Tibial artery (tissue), 4 donors: Measurements from ENCODE around the gene IL1RL1.

Experiments used
- DNase-seq, 2 donors: peaks; one replicate each; pipeline ENCODE4 v3.0.0-alpha.2; 2019
- H3K27ac ChIP-seq, 2 donors: fragments of 200-600 bp; sonication (generic) in 1 of 2; 1 replicate in 1 of 2; 2 replicates in 1 of 2; pipeline ENCODE4 v1.5.1; 2018 to 2019; ENCODE audit warnings: mild to moderate bottlenecking in 1 of 2
- H3K27me3 ChIP-seq, 2 donors: fragments of 200-600 bp; sonication (generic) in 1 of 2; one replicate each; pipeline versions ENCODE4 v1.5.1 to v1.6.0; 2016 to 2019
- H3K36me3 ChIP-seq, 3 donors: fragments of 200-600 bp; sonication (generic) in 2 of 3; one replicate each; pipeline ENCODE4 v1.5.1; 2016 to 2019; ENCODE audit warnings: mild to moderate bottlenecking in 2 of 3
- H3K4me1 ChIP-seq, 4 donors: fragments of 200-600 bp; sonication (generic) in 2 of 4; 1 replicate in 3 of 4; 2 replicates in 1 of 4; pipeline ENCODE4 v1.5.1; 2016 to 2019
- H3K4me3 ChIP-seq, 2 donors: fragments of 200-600 bp; sonication (generic) in 1 of 2; 1 replicate in 1 of 2; 2 replicates in 1 of 2; pipeline ENCODE4 v1.5.1; 2018 to 2019; ENCODE audit warnings: mild to moderate bottlenecking in 2 of 2
- H3K9me3 ChIP-seq, 3 donors: fragments of 200-600 bp; sonication (generic) in 1 of 3; one replicate each; pipeline ENCODE4 v1.5.1; 2016 to 2019
- CTCF ChIP-seq, 2 experiments: fragments of 200-600 bp in 1 of 2; fragments of 450-650 bp in 1 of 2; IDR thresholded peaks; one replicate each; pipeline ENCODE4 v1.5.1; 2017 to 2019; ENCODE audit warnings: antibody characterized with exemption in 2 of 2, mild to moderate bottlenecking in 1 of 2, moderate library complexity in 1 of 2
- intact Hi-C: fragments of 100-400 bp; cut with DNase I; formaldehyde crosslinking; loops from one replicate; pipeline ENCODE4 v1.15.0; 2023; ENCODE audit warnings: low total_unique reads

Gene IL1RL1

DNA sequence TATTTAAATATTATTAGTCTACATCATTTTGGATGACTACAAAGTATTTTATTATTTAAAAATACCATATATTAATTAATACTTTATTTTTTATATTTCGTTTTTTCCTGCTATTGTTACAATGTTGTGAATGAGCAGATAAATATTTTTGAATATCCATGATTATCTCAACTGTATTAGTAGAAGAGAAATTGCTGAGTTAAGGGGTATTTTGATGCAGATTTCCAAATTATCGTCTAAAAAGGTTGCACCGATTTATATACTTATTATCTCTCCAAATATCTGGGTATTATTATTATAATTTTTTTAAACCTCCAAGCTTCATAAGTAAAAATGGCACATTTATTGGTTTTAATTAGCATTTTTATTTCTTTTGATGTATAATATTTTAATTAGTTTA is 8.9 kb upstream of the IL1RL1 start:
- Histone ChIP-seq H3K27ac (no peak overlapping the region), H3K4me3 (no peak overlapping the region), H3K36me3 (no peaks in the 10 kb centered on the region), H3K9me3 (no peaks in the 10 kb centered on the region), H3K4me1 (no peaks in the 10 kb centered on the region), H3K27me3 (peaks cover 0 to 2% of the 10 kb centered on the region in 2 donors)
- no peak for DNase-seq
- intact Hi-C loops: no loop called here
- no peak for TF ChIP-seq CTCF (IDR thresholded peaks at IDR 0.05)

GRCh38 chr2:102303589-102303988 is 7.8 kb upstream of the IL1RL1 start:
- Histone ChIP-seq H3K27ac (no peak overlapping the region), H3K4me1 (no peaks in the 10 kb centered on the region), H3K9me3 (no peaks in the 10 kb centered on the region), H3K36me3 (no peaks in the 10 kb centered on the region), H3K27me3 (peaks cover 0 to 2% of the 10 kb centered on the region in 2 donors), H3K4me3 (no peak overlapping the region)
- intact Hi-C loops: no loop called here
- TF ChIP-seq CTCF (IDR thresholded peaks at IDR 0.05): no peak
- no peak for DNase-seq

DNA sequence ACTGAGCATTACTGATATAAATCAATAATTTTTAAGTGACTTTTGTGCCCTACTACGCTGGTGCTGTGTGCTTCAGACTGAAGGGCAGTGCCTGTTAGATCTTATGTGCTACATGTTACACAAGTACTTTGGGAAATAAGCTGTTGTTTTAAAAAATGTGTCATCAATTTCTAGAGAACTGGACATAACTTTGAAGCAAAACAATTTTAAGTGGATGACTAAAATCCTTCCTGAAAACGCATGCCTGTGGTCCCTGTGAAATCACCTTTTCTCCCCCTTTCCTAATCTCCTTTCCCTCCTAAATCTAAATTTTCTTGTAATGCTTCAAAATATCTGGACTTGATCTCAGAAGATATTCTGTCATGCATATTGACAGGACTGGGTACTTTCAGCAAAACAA is 7.1 kb upstream of the IL1RL1 start:
- H3K9me3 ChIP-seq: no peaks in the 10 kb centered on the region
- no peak overlapping the region for H3K27ac ChIP-seq
- no peak for DNase-seq
- no peaks in the 10 kb centered on the region for H3K36me3 ChIP-seq
- H3K4me1 ChIP-seq: no peaks in the 10 kb centered on the region
- no peak for TF ChIP-seq CTCF (IDR thresholded peaks at IDR 0.05)
- peaks cover 0 to 2% of the 10 kb centered on the region in 2 donors for H3K27me3 ChIP-seq
- no peak overlapping the region for H3K4me3 ChIP-seq
- intact Hi-C loops: no loop called here

- no peak overlapping the region for H3K4me3 ChIP-seq
- no peaks in the 10 kb centered on the region for H3K36me3 ChIP-seq
- no peak for DNase-seq
- intact Hi-C loops: no loop called here
- no peak overlapping the region for H3K27ac ChIP-seq
- no peak for TF ChIP-seq CTCF (IDR thresholded peaks at IDR 0.05)
- no peaks in the 10 kb centered on the region for H3K4me1 ChIP-seq
- H3K27me3 ChIP-seq: peaks cover 0 to 2% of the 10 kb centered on the region in 2 donors
- H3K9me3 ChIP-seq: no peaks in the 10 kb centered on the region
Measured at GRCh38 chr2:102304711-102305611, 6.4 kb upstream of the IL1RL1 start.

GRCh38 chr2:102306125-102306524 is 5.2 kb upstream of the IL1RL1 start:
- no peak for TF ChIP-seq CTCF (IDR thresholded peaks at IDR 0.05)

More at GRCh38 chr2:102306125-102306524, 5.2 kb upstream of the IL1RL1 start:
- Histone ChIP-seq H3K36me3 (no peaks in the 10 kb centered on the region), H3K4me3 (no peak overlapping the region), H3K4me1 (no peaks in the 10 kb centered on the region), H3K9me3 (no peaks in the 10 kb centered on the region), H3K27ac (no peak overlapping the region), H3K27me3 (peaks cover 0 to 2% of the 10 kb centered on the region in 2 donors)
- no peak for DNase-seq
- intact Hi-C loops: no loop called here
